Loucy (cell line): ENCODE measurements around the gene TMEM38A.
"Not testable (repeated sequence)": the region's sequence is repeated elsewhere in the genome, so short reads cannot be mapped to it uniquely, and the experiment has no call there.

Source experiments
- H2AFZ ChIP-seq: fragments of 200-600 bp; sonication (generic); 2 replicates; pipeline ENCODE4 v1.6.0; 2016; ENCODE audit warnings: antibody characterized with exemption, mild to moderate bottlenecking, low read length, moderate library complexity
- H3F3A ChIP-seq: fragments of 200-600 bp; 2 replicates; pipeline ENCODE4 v1.6.0; 2016; ENCODE audit warnings: antibody characterized with exemption, low read depth, mild to moderate bottlenecking
- H3K27me3 ChIP-seq: fragments of 200-600 bp; sonication (generic); 2 replicates; pipeline ENCODE4 v1.6.1; 2014; ENCODE audit warnings: low read length, mild to moderate bottlenecking; ENCODE audit not compliant: insufficient read depth, poor library complexity, severe bottlenecking
- H3K36me3 ChIP-seq: fragments of 200-600 bp; sonication (generic); 2 replicates; pipeline ENCODE4 v1.6.1; 2016; ENCODE audit warnings: low read length; ENCODE audit not compliant: insufficient read depth
- H3K4me1 ChIP-seq: fragments of 200-600 bp; sonication (generic); 2 replicates; pipeline ENCODE4 v1.5.1; 2014; ENCODE audit warnings: low read length, mild to moderate bottlenecking; ENCODE audit not compliant: insufficient read depth, poor library complexity, severe bottlenecking
- H3K4me2 ChIP-seq: fragments of 200-600 bp; sonication (generic); 2 replicates; pipeline ENCODE4 v1.6.0; 2014; ENCODE audit warnings: antibody characterized with exemption, low read length, low read depth, mild to moderate bottlenecking; ENCODE audit not compliant: poor library complexity, severe bottlenecking
- H3K4me3 ChIP-seq: fragments of 200-600 bp; sonication (generic); 2 replicates; pipeline ENCODE4 v1.5.1; 2014; ENCODE audit warnings: low read length, mild to moderate bottlenecking, mixed read lengths; ENCODE audit not compliant: poor library complexity, severe bottlenecking
- H3K79me2 ChIP-seq: fragments of 200-600 bp; sonication (generic); 2 replicates; pipeline ENCODE4 v1.6.1; 2014; ENCODE audit warnings: low read length; ENCODE audit not compliant: insufficient read depth
- H3K9ac ChIP-seq: fragments of 200-600 bp; sonication (generic); 2 replicates; pipeline ENCODE4 v1.6.0; 2014; ENCODE audit warnings: mild to moderate bottlenecking, low read depth, low read length, moderate library complexity; ENCODE audit not compliant: poor library complexity, severe bottlenecking
- H3K9me2 ChIP-seq: fragments of 200-600 bp; sonication (generic); replicated peaks from 2 replicates; pipeline ENCODE4 v1.6.1; 2016; ENCODE audit warnings: low read depth, low read length, mixed read lengths
- H3K9me3 ChIP-seq: fragments of 200-600 bp; sonication (generic); 2 replicates; pipeline ENCODE4 v1.6.1; 2014; ENCODE audit warnings: mild to moderate bottlenecking, antibody characterized with exemption, low read length, low read depth; ENCODE audit not compliant: insufficient read depth
- H4K20me1 ChIP-seq: fragments of 200-600 bp; sonication (generic); 2 replicates; pipeline ENCODE4 v1.6.0; 2014; ENCODE audit warnings: antibody characterized with exemption, low read length, mild to moderate bottlenecking; ENCODE audit not compliant: insufficient read depth, poor library complexity, severe bottlenecking
- CTCF ChIP-seq: fragments of 200-600 bp; sonication (generic); conservative IDR thresholded peaks from 2 replicates; pipeline ENCODE4 v1.5.1; 2014; ENCODE audit warnings: mild to moderate bottlenecking, antibody characterized with exemption, low read length
- EZH2phosphoT487 ChIP-seq: fragments of 200-600 bp; IDR thresholded peaks from 2 replicates; pipeline ENCODE4 v1.6.1; 2018; ENCODE audit warnings: antibody characterized with exemption, mild to moderate bottlenecking, moderate library complexity, borderline replicate concordance

Gene TMEM38A

GRCh38 chr19:16722591-16722990 lies 61.7 kb downstream of the TMEM38A start:
- no peaks in the 10 kb centered on the region for H4K20me1 ChIP-seq
- no peaks in the 10 kb centered on the region for H3K36me3 ChIP-seq
- no peaks in the 10 kb centered on the region for H3K27me3 ChIP-seq
- H2AFZ ChIP-seq = no peak overlapping the region
- H3K9me3 ChIP-seq = no peaks in the 10 kb centered on the region
- no peak overlapping the region for H3K4me3 ChIP-seq
- no peaks in the 10 kb centered on the region for H3K9me2 ChIP-seq
- H3K9ac ChIP-seq = no peak overlapping the region
- no peaks in the 10 kb centered on the region for H3K4me1 ChIP-seq
- TF ChIP-seq CTCF = no peak
- no peak for TF ChIP-seq EZH2phosphoT487
- H3F3A ChIP-seq = no peaks in the 10 kb centered on the region
- no peak overlapping the region for H3K4me2 ChIP-seq
- no peaks in the 10 kb centered on the region for H3K79me2 ChIP-seq

- H3K4me3 ChIP-seq = no peak overlapping the region
- H3K4me1 ChIP-seq = no peaks in the 10 kb centered on the region
- no peaks in the 10 kb centered on the region for H3F3A ChIP-seq
- H3K9me2 ChIP-seq = no peaks in the 10 kb centered on the region
- no peaks in the 10 kb centered on the region for H3K9me3 ChIP-seq
- no peaks in the 10 kb centered on the region for H3K27me3 ChIP-seq
- no peak for TF ChIP-seq EZH2phosphoT487
- no peak for TF ChIP-seq CTCF
- H3K9ac ChIP-seq = no peak overlapping the region
- no peaks in the 10 kb centered on the region for H3K36me3 ChIP-seq
- no peaks in the 10 kb centered on the region for H3K79me2 ChIP-seq
- H3K4me2 ChIP-seq = no peak overlapping the region
- no peak overlapping the region for H2AFZ ChIP-seq
- no peaks in the 10 kb centered on the region for H4K20me1 ChIP-seq
Observed at GRCh38 chr19:16726916-16727315, 66.0 kb downstream of the TMEM38A start.

GRCh38 chr19:16735650-16736266 lies 74.8 kb downstream of the TMEM38A start:
- not testable (repeated sequence) for H3K9me3 ChIP-seq, H3K27me3 ChIP-seq, H4K20me1 ChIP-seq, H3K9me2 ChIP-seq, H3K4me3 ChIP-seq, H3K36me3 ChIP-seq, H3F3A ChIP-seq, H3K4me2 ChIP-seq, H3K4me1 ChIP-seq, H2AFZ ChIP-seq, H3K9ac ChIP-seq, H3K79me2 ChIP-seq

GRCh38 chr19:16736709-16737108 lies 75.8 kb downstream of the TMEM38A start:
- no peak for TF ChIP-seq EZH2phosphoT487
- no peak for TF ChIP-seq CTCF
- Histone ChIP-seq H3K79me2 (no peaks in the 10 kb centered on the region), H2AFZ (no peak overlapping the region), H3K36me3 (no peaks in the 10 kb centered on the region), H3K4me1 (no peaks in the 10 kb centered on the region), H3K27me3 (no peaks in the 10 kb centered on the region), H3K4me3 (no peak overlapping the region), H3K4me2 (no peak overlapping the region), H3K9me3 (no peaks in the 10 kb centered on the region), H3K9me2 (no peaks in the 10 kb centered on the region), H4K20me1 (no peaks in the 10 kb centered on the region), H3F3A (no peaks in the 10 kb centered on the region), H3K9ac (no peak overlapping the region)
